Inferior parietal cortex (tissue), 1 donor: Measurements from ENCODE around the gene CHCHD6.

ENCODE experiments used
- DNase-seq: peaks from one replicate; pipeline ENCODE4 v3.0.0-alpha.2; 2016; ENCODE audit errors: extremely low spot score

The CHCHD6 gene

GRCh38 chr3:126743350-126743749 lies 39.3 kb downstream of the CHCHD6 start:
- DNase-seq: no peak

- no peak for DNase-seq
Observed at GRCh38 chr3:126743781-126744180, 39.7 kb downstream of the CHCHD6 start.

- no peak for DNase-seq
Observed at GRCh38 chr3:126745760-126746394, 41.8 kb downstream of the CHCHD6 start.

GRCh38 chr3:126746395-126747177 lies 42.5 kb downstream of the CHCHD6 start:
- DNase-seq: no peak

GRCh38 chr3:126747768-126748167 lies 43.7 kb downstream of the CHCHD6 start:
- no peak for DNase-seq

GRCh38 chr3:126748701-126749546 lies 44.9 kb downstream of the CHCHD6 start:
- DNase-seq: no peak

GRCh38 chr3:126749547-126749875 lies 45.5 kb downstream of the CHCHD6 start:
- DNase-seq: no peak

GRCh38 chr3:126749931-126750755 lies 46.1 kb downstream of the CHCHD6 start:
- no peak for DNase-seq

- DNase-seq: no peak
Observed at GRCh38 chr3:126750756-126751121, 46.7 kb downstream of the CHCHD6 start.

- no peak for DNase-seq
Observed at GRCh38 chr3:126751611-126752302, 47.7 kb downstream of the CHCHD6 start.

- peak; percentile 77 for DNase-seq
Observed at GRCh38 chr3:126752303-126753190, 48.5 kb downstream of the CHCHD6 start.

GRCh38 chr3:126753191-126754160 lies 49.4 kb downstream of the CHCHD6 start:
- no peak for DNase-seq

- no peak for DNase-seq
Observed at GRCh38 chr3:126755866-126756265, 51.8 kb downstream of the CHCHD6 start.

- no peak for DNase-seq
Observed at GRCh38 chr3:126758026-126758425, 54.0 kb downstream of the CHCHD6 start.

- no peak for DNase-seq
Observed at GRCh38 chr3:126758882-126759281, 54.8 kb downstream of the CHCHD6 start.

- DNase-seq: no peak
Observed at GRCh38 chr3:126760541-126760940, 56.5 kb downstream of the CHCHD6 start.

GRCh38 chr3:126763035-126763434 lies 59.0 kb downstream of the CHCHD6 start:
- DNase-seq: no peak

- no peak for DNase-seq
Observed at GRCh38 chr3:126765187-126766069, 61.4 kb downstream of the CHCHD6 start.
